Thyroid gland (tissue), 4 donors: ENCODE results near the gene NAGS.

ENCODE experiments used
- POLR2A ChIP-seq, 2 donors: fragments of 450-650 bp; IDR thresholded peaks; one replicate each; pipeline ENCODE4 v1.6.1; 2017; ENCODE audit warnings: antibody characterized with exemption in 2 of 2, mild to moderate bottlenecking in 2 of 2, moderate library complexity in 1 of 2
- TF ChIP-seq, protein P1 (sequence below), 6 experiments: fragments of 200-600 bp in 3 of 6; fragments of 450-650 bp in 3 of 6; sonication (generic) in 3 of 6; IDR thresholded peaks; one replicate each; pipeline ENCODE4 v1.5.1; 2016 to 2019; ENCODE audit warnings: antibody characterized with exemption in 6 of 6, mild to moderate bottlenecking in 2 of 6, inconsistent platforms in 1 of 6, moderate library complexity in 1 of 6

DNA sequence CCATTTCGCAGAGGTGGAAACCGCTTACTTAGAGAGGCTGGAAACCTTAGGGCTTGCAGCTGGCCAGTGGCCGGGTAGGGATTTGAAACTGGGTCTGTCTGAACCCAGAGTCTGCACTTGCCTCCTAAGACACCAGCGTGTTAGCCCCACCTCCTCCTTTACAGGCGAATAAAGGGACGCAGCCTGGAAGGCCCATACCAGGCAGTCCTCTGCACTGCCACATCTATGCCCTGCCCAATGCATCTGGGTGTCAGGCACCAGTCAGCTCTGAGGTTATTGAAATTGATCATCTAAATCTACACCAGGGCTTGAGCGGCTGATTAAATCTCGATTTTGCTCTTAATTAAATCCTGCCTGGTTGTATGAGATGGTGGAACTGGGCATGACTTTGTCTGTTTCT lies 19.9 kb upstream of the NAGS start:
- TF ChIP-seq, protein P1, sequence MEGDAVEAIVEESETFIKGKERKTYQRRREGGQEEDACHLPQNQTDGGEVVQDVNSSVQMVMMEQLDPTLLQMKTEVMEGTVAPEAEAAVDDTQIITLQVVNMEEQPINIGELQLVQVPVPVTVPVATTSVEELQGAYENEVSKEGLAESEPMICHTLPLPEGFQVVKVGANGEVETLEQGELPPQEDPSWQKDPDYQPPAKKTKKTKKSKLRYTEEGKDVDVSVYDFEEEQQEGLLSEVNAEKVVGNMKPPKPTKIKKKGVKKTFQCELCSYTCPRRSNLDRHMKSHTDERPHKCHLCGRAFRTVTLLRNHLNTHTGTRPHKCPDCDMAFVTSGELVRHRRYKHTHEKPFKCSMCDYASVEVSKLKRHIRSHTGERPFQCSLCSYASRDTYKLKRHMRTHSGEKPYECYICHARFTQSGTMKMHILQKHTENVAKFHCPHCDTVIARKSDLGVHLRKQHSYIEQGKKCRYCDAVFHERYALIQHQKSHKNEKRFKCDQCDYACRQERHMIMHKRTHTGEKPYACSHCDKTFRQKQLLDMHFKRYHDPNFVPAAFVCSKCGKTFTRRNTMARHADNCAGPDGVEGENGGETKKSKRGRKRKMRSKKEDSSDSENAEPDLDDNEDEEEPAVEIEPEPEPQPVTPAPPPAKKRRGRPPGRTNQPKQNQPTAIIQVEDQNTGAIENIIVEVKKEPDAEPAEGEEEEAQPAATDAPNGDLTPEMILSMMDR (IDR thresholded peaks at IDR 0.05) = no peak
- no peak for TF ChIP-seq POLR2A (IDR thresholded peaks at IDR 0.05)
